ENCODE data around the gene RTN4RL2.
A peak's percentile ranks its signal among the peaks of the same experiment; 100 is the strongest.

RTN4RL2 gene

DNA sequence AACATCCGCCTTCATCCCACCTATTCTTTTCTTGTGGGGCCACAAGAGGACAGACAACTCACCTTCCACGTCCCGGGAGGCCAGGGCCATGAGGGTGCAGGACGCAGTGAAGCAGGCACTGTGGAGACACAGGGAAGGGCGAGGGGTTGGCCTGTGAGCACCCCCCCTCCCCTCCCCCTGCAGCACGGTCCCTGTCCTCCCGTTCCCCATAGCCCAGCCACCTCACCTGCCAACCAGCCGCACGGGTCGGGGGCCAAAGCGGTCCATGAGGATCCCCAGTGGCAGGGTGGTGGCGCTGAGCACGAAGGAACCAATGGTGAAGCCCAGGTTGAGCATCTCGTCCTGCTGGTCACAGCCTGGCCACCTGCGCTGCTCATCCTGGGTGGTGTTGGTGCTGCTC lies 40.6 kb downstream of the RTN4RL2 start:
- no peak for DNase-seq

DNA sequence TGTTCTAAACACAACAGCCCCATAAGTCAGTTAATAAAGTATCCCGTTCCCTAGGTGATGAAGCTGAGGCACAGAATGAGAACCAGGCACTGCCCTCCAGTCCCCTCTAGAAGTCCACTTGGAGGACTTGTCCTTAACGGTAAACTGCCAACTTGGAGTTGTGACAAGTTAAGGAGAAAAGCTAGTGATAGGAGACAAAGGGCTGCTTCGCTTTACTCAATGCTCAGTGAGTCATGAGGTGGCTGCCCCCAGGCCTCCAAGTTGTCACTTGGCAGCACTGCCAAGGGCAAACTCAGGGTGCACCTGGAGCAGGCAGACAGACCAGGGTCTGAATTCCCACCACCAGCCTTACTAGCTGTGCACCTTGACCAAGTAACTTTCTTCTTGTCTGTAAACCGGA lies 41.6 kb downstream of the RTN4RL2 start:
- DNase-seq: no peak

DNA sequence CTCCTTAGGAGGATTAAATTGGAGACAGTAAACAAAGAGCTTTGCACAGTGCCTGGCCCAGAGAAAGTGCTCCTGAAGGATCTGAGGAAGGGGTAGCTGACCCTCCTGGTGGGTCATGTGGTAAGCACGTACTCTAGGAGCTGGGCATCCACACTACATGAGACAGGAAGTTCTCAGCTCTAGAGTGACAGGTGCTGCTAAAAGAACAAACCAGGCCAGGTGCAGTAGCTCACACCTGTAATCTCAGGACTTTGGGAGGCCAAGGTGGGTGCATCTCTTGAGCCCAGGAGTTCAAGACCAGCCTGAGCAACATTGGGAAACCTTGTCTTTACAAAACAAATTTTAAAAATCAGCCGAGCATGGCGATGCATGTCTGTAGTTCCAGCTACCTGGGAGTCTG lies 42.0 kb downstream of the RTN4RL2 start:
- no peak for DNase-seq

DNA sequence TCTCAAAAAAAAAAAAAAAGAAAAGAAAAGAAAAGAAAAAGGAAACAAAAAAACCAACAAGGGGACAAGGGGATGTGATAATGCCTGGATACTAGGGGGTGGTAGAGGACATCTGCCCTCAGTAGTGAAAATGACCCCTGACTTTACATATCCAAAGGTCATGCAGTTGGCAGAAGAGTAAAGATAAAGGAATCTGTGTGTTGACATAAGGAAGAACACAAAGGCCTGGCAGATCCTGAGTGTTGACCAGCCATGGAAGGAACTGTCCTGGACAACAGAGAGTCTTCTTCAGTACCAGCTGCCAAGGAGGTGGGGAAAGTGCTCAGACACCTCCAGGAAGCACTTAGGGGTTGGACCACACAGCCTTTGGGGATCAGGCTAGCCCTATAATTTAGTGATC lies 42.5 kb downstream of the RTN4RL2 start:
- DNase-seq: no peak

DNA sequence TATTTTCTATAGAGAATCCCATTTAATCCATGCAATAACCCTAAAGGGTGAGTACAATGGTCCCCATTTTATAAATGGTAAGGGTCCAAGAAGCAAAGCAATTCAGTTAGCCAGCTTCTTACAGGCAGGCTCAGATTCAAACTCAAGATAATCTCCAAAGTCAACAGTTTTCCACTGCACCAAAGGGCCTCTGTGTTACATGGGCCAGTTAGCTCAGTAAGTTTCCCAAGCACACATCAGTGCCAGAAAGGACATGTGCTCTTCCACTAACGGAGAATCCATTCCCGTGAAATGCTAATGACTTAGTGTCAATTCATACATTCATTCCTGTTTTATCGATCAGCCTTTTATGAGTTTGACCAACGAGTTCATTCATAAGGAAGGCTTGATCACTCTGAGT lies 44.2 kb downstream of the RTN4RL2 start:
- no peak for DNase-seq

DNA sequence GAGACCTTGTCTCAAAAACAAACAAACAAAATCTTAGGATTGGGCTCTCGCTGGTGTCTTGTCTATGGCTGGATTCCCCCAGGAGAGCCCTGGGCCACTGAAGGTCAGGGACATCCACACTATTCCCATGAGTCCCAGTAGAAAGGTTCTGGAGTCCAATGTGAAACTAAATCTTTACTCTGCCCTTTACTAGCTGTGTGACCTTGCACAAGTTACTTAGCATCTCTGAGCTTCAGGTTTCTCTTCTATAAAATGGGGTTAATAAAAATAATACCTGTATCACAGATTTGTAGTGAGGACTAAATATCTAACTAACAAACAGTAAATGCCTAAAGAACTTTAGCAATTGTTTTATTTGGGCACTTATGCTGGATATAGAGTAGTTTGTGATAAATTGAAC lies 46.2 kb downstream of the RTN4RL2 start:
- DNase-seq: no peak

DNA sequence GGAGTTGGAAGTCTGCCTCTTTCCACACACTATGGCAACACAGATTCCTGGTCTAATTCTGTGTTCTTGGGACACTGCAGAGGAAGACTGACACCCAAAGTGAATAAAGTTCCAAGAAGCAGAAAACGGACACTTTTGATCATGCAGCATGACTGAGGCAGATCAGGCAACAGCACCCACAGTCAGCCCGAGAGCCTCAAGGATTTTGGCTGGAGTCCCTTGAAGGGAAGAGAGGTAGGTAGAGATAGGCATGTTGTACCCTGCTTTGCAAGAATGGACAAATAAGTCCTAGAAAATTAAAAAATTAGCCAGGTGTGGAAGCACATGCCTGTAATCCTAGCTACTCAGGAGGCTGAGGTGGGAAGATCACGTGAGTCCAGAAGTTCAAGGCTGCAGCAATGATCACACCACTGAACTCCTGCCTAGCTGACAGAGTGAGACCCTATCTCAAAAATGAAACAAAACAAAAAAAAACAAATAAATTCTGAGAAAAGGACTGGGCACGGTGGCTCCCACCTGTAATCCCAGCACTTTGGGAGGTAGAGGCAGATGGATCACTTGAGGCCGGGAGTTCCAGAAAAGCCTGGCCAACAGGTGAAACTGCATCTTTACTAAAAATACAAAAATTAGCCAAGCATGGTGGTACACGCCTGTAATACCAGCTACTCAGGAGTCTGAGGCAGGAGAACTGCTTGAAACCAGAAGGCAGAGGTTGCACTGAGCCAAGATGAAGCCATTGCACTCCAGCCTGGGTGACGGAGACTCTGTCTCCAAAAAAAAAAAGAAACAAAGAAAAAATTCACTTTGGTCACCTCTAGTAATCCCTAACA lies 48.2 kb downstream of the RTN4RL2 start:
- DNase-seq: no peak

DNA sequence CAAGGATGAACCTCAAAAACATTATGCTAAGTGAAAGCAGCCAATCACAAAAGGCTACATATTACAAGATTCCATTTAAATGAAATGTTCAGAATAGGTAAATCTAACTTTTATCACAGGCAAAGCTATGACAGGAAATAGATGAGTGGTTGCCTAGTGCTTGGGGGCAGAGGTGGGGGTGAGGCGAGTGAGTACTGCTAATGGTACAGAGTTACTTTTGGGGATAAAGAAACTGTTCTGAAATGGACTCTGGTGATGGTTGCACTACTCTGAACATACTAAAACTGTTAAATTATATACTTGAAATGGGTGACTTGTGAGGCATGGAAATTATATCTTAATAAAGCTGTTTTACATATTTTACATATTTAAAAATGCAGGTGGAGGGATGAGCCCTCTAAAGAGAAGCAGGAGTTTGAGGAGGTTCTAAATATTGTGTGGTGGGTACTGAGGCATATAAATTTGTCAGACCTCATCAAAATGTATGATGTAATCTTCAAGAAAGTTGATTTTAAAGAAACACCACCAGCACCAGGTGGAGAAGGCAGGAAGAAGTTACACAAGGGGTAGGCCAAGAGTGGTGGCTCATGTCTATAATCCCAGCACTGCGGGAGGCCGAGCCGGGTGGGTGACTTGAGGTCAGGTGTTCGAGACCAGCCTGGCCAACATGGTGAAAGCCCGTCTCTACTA lies 51.6 kb downstream of the RTN4RL2 start:
- no peak for DNase-seq

DNA sequence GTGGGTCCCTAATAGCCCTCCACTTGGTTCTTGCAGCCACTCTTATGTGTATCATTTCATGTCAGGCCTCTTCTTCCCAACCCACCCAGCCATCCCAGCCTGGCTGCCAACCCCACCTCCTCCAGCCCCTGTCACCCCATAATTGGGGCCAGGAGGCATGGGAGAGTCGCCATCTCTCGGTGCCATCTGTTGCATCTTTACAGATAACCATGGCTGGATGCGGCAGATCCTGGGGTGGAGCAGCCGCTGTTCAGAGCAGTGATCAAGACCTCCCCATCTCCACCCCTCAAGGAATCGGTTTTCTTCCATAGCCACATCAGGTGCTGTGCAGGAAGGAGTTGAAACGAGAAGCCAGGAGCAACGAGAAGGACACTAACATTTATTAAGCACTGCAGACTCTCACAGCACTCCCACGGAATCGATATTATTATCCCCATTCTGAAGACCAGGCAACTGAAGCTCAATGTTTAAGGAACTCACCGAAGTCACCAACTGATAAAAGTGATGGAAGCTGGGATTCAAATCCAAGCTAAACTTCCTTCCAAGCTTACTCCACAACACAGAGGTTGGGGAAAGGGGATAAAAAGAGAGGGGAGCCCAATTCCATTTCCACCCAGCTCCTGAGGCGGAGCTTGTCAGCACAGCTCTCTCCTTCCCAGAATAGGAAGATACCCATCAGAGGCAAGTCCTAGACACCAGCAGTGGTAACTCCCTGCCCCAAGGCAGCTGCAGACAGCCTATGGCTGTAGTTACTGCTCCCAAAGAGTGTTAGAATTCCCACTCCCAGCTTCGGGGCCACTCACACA lies 52.5 kb downstream of the RTN4RL2 start:
- DNase-seq: no peak

DNA sequence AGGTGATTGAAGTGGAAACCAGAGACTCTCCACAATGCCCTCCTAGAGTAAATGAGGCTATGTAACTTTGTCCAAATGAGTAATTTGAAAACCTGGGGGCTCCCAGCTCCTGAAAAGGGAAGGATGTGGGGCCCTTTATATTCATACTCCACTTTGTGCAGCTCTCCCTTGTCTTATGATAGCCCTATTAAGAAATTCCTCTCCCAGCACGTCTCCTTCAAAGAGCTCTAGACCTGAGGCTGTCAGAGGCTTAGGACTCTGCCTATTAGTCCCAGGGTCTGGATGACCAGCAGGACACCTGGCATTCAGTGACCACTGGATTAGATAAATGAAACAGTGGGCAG lies 53.1 kb downstream of the RTN4RL2 start:
- DNase-seq: no peak

DNA sequence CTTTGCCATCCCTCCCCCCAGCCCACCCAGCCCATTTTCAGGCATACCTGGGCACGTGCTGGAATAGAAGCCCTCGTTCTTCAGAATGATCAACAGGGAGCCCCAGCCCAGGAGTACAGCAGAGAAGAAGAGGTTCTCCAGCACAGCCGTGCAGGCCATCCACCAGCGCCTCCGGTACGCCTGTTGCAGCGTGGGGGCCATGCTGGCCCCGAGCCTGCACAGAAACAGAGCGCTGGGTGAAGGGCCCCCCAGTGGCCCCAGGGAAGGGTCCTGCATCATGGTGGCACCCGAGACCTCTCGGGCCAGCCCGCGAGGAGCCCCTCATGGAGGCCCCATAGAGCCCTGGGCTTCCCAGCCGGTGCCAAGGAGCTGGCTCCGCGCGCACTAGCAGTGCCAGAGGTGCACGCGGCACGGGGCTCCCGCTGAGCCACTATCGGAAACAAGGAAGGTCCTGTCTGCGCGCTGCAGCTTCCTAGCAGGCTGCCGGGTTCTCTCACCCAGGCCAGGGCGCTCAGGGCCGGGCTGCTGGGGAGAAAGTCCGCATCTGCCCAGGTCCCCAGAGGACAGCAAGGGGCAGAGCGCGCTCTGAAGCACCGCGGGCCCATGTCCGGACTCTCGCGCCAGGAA lies 53.7 kb downstream of the RTN4RL2 start:
- DNase-seq: peak; percentile 6

DNA sequence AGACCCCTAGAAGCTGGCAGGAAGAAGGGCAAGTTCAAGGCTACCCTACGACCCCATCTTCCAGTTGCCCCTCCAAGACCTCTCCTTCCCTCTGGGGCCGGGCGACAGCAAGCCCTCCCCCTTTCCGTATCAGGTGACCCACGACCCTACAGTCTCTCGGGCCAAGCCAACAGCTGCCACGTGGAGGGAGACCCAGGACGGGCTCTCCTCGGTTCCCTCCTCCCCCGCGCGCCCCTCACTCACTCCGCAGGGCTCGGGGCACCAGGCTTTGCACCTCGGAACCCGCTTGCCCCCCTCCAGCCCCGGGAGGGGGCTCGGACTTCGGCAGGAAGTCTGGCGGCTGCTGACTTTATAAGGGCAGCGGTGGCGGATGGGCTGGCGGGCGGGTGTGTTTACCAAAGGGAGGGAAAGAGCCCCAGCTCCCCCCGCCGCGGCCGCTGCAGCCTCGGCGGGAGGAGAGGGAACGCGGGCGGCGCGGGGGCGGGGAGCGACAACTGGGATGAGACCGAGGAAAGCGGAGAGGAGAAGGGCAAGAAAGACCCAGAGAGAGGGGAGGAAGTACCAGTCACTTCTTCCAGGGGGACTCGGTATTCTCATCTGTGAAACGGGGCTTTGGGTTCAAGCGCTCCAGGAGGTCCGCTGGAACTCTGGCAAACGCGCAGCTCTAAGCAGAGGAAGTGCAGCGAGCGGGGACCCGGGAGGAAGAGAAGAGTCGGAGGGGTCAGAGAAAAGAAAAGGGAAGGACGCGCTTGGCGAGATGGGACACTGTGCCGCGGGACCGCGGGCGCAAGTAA lies 54.4 kb downstream of the RTN4RL2 start:
- DNase-seq: peak; percentile 33

DNA sequence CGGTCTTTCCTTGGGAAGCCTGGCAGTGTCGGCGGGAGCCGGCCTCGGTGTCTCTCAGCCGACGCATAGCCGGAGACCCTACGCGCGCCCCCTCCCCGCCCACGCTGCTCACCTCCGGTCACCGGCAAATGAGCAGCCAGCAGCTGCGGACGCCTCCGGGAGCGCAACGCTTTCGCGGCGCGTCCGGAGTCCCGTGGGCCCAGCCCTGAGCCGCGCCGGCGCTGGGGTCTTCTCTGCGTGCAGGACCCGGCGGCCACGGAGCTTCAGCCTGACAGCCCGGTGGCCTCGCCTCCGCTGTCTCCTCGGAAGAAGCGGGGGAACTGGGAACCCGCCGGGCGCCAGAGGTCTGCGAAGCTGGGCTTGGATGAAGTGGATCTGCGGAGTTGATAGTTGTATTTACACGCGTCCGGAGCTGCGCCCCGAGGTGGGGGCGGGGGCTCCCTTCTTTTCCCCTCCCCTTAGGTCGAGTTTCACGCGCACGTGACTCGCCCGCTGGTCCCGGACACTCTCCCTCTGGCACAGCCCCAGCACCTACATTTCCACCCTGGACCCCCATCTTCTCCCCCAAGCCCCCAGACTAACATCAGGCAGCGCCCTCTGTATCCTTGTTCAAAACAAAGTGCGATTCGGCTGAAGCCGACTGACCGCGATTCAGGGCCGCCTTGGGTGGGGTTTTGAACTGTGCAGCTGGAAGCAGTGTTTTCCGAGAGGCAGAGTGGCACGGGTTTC lies 55.2 kb downstream of the RTN4RL2 start, which contains the start of gene SLC43A1:
Gene SLC43A1 (minus strand): TSS at position 371 of the 729 bp plus-strand sequence. CDS start 1,591 bp downstream, outside the sequence.
- peak; percentile 53 for DNase-seq

DNA sequence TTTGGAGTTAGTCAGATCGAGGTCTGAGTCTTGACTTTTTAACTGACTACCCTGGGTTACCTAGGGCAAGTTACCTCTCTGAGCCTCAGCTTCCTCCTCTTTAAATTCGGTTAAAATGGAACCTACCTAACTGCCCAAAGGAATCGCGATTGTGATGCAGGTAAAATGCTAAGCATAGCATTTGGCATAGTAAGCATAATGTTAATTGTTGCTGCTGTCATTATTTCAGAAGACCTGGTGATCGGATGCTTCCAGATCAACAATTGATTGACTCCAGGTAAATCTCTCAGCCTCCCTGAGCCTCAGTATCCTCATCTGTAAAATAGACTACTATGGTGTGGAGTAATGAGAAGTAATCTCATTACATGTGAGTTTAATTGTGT lies 55.7 kb downstream of the RTN4RL2 start:
- no peak for DNase-seq

DNA sequence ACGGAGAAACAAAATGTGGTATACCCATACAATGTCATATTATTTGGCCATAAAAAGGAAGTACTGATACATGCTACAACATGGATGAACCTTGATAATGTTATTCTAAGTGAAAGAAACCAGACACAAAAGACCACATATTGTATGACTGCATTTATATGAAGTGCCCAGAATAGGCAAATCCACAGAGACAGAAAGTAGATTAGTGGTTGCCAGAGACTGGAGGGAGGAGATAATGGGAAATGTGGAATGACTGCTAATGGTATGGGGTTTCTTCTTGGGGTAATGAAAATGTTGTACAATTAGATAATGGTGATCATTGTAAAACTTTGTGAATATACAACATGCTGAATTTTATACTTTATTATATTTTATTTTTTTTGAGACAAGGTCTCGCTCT lies 60.8 kb downstream of the RTN4RL2 start:
- DNase-seq: no peak

DNA sequence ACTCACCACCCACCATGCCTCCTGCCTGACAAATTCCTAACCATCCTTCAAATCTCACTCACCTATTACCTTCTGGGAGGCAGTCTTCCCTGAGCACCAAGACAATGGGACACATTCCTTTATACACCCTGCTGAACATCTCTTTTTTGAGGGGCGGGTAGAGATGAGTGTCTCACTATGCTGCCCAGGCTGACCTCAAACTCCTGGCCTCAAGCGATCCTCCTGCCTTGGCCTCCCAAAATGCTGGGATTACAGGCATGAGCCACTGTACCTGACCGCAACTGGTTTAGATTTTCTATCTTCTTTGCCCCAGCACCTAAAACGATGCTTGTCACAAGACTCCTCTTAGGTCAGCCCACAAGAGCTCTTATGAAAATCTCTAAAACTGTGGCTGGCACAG lies 63.1 kb downstream of the RTN4RL2 start:
- no peak for DNase-seq

All from fibroblast of skin of scalp (primary cell).